GM12874 (cell line): ENCODE data around the gene KLF13.

Experiments used
- TF ChIP-seq, protein P1 (sequence below): IDR thresholded peaks from 2 replicates; pipeline ENCODE4 v1.5.1; 2011; ENCODE audit warnings: low read depth, mild to moderate bottlenecking, control low read depth, low read length, moderate library complexity; ENCODE audit not compliant: insufficient read depth

KLF13 gene

DNA sequence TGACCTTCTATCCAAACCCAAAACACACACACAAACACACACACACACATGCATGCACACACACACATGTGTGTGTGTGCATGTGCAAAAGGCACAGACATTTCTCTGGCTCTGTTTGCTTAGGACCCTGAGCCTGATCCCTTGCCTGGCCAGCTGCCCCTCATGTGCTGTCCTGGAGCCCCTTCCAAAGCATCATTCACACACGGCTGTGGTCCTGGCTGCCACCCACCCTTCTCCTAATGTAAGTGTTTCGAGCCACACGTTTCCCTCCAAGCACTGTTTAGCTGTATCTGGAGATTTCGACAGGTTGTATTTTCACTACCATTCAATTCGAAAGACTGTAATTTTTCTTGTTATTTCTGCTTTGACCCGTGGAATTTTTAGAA lies 45.8 kb upstream of the KLF13 start:
- TF ChIP-seq, protein P1, sequence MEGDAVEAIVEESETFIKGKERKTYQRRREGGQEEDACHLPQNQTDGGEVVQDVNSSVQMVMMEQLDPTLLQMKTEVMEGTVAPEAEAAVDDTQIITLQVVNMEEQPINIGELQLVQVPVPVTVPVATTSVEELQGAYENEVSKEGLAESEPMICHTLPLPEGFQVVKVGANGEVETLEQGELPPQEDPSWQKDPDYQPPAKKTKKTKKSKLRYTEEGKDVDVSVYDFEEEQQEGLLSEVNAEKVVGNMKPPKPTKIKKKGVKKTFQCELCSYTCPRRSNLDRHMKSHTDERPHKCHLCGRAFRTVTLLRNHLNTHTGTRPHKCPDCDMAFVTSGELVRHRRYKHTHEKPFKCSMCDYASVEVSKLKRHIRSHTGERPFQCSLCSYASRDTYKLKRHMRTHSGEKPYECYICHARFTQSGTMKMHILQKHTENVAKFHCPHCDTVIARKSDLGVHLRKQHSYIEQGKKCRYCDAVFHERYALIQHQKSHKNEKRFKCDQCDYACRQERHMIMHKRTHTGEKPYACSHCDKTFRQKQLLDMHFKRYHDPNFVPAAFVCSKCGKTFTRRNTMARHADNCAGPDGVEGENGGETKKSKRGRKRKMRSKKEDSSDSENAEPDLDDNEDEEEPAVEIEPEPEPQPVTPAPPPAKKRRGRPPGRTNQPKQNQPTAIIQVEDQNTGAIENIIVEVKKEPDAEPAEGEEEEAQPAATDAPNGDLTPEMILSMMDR = no peak

DNA sequence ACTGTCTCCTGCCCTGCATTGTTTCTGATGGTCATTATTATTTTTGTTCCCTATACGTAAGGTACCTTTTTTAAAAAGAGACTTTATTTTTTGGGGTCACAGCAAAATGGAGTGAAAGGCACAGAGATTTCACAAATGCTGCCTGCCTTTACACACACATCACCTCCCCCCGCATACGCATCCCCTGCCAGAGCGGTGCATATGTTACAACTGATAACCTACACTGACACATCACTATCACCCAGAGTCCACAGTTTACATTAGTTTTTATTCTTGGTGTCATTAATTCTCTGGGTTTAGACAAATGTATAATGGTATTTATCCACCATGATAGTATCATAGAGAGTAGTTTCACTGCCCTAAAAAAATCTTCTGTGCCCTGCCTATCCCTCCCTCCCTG lies 43.6 kb upstream of the KLF13 start:
- TF ChIP-seq, protein P1 = no peak

DNA sequence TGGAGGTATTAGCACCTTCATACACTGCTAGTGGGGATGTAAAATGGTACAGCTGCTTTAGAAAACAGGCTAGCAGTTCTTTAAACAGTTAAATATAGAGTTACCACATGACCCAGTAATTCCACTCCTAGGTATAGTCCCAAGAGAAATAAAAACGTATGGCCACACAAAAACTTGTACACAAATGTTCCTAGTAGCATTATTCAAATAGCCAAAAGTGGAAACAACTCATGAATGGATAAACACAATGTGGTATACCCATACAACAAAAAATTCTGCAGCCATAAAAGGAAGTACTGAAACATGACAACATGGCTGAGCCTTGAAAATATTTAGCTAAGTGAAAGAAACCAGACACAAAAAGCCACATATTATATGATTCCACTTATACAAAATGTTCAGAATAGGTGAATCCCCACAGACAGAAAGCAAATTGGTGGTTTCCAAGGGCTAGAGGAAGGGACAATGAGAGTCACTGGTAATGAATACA lies 40.8 kb upstream of the KLF13 start:
- TF ChIP-seq, protein P1 = no peak

DNA sequence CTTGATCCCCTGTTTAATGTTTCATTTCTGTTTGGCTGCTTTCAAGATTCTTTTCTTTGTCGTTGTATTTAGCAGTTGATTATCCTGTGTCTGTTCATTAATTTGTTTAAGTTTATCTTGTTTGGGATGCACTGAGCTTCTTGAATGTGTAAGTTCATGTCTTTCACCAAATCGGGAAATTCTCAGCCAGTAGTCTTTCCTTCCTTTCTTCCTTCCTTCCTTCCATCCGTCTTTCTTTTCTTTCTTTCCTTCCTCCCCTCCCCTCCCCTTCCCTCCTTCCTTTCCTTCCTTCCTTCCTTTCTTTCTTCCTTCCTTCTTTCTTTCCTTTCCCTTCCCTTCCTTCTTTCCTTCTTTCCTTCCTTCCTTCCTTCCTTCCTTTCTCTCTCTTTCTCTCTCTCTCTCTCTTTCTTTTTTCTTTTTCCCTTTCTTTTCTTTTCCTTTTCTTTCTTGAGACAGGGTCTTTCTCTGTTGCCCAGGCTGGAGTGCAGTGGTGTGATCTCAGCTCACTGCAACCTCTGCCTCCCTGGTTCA lies 35.5 kb upstream of the KLF13 start:
- TF ChIP-seq, protein P1 = no peak

DNA sequence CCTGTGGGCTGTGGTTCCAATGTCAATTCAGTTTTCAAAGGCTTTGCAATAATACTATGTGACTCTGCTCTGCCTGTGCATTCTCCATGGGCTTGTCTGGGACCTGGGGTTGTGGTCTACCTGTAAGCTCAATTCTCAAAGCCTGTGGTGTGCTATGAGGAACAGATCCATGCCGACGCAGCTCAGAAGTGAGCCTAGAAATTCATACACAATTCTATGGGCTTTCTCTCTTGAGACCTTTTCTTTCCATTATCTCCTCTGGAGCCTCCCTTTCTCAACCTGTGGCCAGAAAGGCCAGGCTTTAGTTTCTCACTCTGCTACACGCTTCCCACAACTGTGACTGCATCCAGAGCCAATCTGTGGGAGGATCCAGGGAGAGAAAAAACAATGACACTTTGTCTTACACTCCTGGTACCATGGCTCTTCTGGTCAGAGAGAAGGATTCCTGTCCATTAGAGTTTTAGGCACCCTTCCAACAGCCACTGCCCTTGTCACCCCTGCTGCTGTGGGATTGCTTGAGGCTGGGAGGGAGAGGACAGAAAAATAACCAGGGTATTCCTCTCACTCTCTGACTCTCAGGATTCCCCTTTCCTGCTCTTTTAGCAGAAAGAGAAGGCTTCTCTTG lies 34.1 kb upstream of the KLF13 start:
- TF ChIP-seq, protein P1 = no peak

DNA sequence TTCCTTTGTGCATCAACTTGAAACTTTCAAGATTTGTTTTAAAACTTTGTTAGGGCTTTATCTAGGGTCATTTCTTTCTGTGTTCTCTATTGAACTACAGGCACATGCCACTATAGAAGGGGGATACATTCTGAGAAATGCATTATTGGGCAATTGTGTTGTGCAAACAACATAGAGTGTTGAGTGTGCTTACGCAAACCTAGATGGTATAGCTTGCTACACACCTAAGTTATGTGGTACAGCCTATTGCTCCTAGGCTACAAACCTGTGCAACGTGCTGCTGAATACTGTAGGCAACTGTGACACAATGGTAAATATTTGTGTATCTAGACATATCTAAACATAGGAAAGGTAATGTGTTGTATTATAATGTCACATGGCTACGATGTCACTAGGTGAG lies 33.0 kb upstream of the KLF13 start:
- TF ChIP-seq, protein P1 = no peak

DNA sequence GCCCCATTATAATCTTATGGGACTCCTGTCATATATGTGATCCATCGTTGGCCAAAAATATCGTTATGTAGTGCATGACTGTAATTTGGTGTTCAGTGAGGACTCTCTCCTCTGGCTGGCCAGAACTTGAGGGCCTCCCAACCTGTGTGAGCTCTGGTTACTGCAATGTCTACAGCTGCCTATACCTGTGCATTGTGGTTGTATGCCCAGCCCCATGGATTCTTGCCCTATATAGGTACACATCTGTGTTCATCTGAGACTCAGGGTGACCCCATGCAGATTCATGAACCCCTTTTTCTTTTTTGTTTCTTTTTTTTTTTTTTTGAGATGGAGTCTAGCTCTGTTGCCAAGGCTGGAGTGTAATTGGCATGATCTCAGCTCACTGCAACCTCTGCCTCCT lies 32.6 kb upstream of the KLF13 start:
- TF ChIP-seq, protein P1 = no peak
